GM21381 (cell line): ENCODE data around the gene MED13.

Experiments used
- ATAC-seq: cut with Tn5 transposase; IDR thresholded peaks from one replicate; pipeline ENCODE4 v1.9.1; 2021; ENCODE audit warnings: mild to moderate bottlenecking, moderate library complexity; ENCODE audit not compliant: unreplicated experiment

Gene MED13, protein sequence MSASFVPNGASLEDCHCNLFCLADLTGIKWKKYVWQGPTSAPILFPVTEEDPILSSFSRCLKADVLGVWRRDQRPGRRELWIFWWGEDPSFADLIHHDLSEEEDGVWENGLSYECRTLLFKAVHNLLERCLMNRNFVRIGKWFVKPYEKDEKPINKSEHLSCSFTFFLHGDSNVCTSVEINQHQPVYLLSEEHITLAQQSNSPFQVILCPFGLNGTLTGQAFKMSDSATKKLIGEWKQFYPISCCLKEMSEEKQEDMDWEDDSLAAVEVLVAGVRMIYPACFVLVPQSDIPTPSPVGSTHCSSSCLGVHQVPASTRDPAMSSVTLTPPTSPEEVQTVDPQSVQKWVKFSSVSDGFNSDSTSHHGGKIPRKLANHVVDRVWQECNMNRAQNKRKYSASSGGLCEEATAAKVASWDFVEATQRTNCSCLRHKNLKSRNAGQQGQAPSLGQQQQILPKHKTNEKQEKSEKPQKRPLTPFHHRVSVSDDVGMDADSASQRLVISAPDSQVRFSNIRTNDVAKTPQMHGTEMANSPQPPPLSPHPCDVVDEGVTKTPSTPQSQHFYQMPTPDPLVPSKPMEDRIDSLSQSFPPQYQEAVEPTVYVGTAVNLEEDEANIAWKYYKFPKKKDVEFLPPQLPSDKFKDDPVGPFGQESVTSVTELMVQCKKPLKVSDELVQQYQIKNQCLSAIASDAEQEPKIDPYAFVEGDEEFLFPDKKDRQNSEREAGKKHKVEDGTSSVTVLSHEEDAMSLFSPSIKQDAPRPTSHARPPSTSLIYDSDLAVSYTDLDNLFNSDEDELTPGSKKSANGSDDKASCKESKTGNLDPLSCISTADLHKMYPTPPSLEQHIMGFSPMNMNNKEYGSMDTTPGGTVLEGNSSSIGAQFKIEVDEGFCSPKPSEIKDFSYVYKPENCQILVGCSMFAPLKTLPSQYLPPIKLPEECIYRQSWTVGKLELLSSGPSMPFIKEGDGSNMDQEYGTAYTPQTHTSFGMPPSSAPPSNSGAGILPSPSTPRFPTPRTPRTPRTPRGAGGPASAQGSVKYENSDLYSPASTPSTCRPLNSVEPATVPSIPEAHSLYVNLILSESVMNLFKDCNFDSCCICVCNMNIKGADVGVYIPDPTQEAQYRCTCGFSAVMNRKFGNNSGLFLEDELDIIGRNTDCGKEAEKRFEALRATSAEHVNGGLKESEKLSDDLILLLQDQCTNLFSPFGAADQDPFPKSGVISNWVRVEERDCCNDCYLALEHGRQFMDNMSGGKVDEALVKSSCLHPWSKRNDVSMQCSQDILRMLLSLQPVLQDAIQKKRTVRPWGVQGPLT (N-terminal part only)

DNA sequence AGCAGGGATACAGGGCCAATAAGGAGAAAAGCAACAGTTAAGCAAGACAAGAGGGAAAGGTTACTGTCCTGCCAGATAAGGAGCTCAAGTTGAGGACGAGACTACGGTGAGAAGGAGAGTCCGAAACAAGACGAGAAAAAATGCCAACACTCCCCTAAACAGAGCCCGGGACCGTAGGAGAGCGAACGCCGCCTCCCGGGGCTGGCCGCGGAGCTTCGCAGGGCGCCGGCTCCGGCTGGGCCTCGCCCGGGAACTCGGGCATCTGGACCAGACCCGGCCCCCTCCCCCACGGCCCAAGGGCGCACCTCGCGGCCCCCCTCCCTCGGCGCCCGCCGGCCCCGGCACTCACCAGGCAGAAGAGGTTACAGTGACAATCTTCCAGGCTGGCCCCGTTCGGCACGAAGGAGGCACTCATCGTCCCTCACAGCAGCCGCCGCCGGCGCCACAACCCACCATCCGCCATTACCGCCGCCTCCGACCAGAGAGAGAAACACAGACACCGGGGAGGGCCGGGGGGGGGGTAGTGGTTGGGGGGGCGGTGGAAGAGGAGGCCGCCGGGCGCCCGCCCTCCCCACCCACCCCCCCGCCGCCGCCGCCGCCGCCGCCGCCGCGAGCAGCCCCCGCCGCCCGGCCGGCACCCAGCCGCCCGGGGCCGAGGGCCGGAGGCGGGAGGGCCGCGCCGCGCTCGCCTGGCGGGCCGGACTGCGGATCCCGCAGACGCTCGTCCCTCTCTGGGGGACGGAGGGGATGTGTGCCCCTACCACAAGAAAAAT, at the start of gene MED13:
Gene MED13 (minus strand): TSS at position 488 of the 773 bp plus-strand sequence. CDS start 73 bp downstream, at position 415.
- ATAC-seq, result peak; percentile 30

DNA sequence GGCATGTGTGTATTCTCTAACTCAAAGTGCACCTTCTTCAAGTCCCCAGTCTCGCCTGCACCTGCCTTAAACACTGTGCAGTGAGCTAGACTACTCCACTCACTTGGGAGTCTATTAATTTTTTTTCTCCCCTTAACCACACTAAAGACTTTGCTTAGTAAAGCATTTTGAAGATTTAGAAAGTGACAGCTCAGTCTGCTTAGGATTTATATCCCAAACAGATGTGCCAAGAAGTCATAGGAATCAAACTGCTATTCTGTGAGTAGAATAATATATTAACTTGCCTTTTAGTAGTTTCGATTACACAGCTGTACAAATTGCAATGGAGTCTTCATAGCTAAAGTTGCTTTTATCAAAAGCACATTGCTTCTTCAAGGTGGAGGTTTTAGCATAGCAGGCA, 47.2 kb upstream of the MED13 start:
- no peak for ATAC-seq

DNA sequence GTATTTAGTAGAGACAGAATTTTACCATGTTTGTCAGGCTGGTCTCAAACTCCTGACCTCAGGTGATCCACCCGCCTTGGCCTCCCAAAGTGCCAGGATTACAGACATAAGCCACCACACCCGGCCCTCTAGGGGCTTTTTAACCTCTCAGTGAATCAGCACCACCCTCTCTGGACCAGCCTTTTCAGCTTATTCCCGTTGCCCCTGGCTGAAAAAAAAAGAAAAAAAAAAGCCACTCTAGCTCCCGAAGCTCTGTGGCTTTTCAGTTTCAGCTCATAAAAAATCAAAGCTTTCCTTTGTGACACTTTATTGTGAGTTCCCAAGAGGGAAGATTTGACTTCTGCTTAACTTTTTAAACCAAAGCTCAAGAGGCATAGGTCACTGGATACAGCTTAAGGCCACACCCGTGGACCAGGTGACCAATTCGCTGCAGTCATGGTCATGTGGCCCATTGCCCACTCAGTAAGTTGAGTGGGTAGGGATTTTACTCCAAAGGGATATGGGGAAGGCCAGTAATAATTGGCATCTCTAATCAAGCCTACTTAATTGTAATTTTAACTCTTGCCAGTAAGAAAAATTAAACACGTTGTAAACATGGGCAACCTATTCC, 46.6 kb upstream of the MED13 start:
- no peak for ATAC-seq

DNA sequence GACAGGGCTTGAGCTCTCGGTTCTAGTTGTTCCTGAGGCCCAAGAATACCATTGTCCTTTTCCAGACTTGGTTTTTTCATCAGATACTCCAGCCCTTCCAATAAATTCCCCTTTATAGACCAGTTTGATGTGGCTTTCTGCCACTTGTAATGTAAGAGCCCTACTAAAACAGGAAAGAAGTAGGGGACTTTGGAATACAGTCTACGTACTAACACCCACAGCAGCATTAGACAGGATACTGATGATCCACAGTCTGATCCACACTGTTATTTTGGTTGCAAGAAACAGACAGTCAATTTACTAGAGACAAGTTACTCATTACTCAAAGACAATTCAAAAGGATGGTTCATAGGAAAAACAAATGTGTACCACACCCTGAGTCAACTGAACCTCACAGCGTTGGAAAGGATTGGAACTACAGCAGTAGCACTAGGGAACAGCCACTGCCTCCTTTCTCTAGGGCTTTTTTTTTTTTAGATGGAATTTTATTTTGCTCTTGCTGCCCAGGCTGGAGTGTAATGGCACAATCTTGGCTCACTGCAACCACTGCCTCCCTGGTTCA, 45.9 kb upstream of the MED13 start:
- ATAC-seq, result no peak

DNA sequence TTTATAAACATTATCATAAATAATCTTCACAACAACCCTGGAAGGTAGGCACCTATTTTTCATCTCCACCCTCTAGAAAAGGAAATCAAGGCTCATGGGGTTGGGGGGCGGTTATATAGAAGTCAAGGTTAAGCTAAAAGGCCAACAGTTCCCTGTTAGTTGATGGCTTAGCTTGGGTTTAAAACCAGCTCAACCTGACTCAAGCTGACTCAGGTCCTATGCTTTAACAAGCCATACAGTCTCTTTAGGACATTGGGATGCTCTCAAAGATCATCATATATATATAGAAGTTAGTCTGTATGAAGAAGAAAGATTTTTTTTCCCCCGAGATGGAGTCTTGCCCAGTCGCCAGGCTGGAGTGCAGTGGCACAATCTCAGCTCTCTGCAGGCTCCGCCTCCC, 44.8 kb upstream of the MED13 start:
- no peak for ATAC-seq

DNA sequence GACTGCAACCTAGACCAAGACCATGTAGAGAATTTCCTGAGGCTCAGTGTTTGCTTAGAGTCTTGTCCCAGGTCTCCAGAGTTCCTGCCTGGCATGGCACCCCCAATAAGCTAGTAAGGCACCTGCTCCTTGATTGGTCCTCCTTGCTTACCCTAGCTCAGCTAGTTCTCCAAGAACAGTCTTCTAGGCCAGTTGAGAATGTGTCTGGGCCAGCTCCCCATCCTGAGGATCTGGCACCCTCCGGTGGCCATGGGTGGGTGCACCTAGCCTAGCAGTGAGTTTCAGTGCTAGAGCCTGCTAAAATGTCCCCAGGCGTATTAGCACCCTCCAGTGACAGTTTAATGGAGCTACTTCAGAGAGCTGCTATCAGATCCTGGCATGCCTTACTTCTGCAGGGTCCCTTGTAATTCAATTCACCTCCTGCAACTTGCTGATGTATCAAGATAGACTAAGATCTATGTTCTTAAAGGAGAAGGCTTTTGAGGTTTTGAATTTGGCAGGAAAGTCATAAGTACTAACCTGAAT, 44.4 kb upstream of the MED13 start:
- peak; percentile 99 for ATAC-seq

DNA sequence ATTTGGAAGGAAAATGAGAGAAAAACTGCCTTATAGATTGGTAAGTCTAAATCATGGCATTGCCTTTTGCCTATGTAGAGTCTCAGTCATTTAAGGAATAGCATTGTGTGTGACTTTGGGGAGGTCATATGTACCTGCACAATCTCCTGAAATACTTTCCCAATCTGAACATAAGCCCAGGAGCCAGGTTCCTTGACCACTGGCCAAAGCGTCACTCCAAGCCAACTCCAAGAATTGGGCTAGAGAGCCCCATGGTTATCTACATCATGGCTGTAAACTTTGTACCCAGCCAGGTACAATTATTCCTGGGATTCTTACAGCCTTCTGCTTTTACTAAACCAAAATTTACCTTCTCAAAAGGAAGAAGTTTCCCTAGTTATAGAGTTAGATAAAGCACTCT, 40.8 kb upstream of the MED13 start:
- ATAC-seq, result no peak

DNA sequence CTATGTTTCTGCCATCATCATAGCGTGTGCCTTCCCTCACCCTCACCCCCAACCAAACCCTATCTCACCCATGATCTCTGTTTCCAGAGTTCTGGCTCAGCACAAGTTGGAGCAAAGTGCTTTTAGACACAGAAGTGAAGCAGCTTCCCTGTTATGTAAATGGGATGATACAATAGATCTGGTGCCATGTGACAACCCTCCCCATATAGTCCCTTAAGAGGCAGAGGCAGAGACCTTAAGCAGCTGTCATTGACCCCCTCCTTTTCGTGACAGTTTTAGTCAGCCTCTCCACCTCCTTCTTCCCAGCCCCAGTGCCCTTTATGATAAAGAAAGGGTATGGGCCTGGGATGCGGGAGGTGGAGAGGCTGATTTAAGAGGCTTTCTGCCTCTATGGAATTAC, 40.3 kb upstream of the MED13 start:
- ATAC-seq, result no peak

DNA sequence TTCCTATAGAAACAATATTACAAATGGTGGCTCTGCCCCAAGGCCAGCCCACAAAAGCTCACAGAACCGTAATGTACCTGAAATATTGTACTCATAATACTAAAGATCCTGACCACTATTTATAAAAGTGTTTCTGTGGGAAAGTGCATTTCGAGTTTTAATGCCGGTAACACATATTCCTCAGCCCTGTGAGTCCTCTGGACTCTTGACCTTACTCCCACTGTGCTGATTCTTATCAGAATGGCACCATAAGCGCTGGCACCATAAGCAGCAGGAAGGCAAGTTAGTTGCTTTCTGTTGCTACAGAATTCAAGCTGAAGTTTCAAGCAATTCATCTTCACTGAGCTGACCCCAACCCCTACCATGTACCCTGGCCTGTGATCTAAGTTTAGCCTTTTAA, 36.4 kb upstream of the MED13 start:
- ATAC-seq, result no peak

DNA sequence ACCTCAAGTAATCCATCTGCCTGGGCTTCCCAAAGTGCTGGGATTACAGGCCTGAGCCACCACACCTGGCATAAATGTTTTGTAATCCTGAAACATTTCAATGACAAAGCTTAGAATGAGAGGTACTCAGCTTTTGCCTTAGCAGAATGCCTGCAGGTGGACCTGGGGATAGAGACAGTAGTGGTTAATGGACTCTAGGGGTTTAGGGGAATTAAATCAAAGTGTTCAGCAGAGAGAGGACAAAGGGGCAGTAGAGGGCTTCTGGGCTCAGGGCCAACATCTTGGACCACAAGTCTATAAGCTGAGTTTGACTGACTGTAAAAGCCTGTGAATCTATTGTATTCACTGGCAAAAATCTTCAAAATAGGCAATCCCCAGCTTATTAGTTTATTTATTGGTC, 36.0 kb upstream of the MED13 start:
- no peak for ATAC-seq

DNA sequence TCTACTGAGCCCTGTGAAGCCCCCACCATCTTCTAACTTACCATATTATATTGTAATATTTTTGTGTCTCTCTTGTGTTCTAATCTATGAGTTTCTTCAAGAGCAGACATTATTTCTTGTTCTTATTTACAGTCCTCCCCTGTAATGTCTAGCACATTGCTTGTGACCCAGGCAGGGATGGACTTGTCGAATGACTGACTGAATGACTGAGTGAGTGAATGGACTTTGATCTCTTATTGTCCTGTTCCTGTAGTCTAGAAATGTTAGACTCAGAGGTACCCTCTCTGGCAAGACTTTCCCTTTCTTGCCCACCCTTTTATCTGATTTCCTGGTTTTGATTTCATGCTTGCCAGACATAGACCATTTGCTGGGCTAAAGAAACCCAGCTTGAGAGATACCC, 35.0 kb upstream of the MED13 start:
- ATAC-seq, result no peak

DNA sequence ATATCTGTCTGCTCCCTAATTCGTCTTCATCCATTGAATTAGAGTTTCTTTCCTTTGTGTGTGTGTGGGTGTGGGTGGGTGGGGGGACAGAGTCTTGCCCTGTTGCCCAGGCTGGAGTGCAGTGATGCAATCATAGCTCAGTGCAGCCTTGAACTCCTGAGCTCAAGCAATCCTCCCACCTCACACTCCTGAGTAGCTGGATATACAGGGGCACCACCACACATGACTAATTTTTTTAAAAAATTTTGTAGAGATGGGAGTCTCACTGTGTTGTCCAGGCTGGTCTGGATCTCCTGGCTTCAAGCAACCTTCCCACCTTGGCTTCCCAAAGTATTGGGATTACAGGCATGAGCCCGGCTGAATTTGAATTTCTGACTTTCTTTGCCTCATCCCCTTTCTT, 34.5 kb upstream of the MED13 start:
- no peak for ATAC-seq

DNA sequence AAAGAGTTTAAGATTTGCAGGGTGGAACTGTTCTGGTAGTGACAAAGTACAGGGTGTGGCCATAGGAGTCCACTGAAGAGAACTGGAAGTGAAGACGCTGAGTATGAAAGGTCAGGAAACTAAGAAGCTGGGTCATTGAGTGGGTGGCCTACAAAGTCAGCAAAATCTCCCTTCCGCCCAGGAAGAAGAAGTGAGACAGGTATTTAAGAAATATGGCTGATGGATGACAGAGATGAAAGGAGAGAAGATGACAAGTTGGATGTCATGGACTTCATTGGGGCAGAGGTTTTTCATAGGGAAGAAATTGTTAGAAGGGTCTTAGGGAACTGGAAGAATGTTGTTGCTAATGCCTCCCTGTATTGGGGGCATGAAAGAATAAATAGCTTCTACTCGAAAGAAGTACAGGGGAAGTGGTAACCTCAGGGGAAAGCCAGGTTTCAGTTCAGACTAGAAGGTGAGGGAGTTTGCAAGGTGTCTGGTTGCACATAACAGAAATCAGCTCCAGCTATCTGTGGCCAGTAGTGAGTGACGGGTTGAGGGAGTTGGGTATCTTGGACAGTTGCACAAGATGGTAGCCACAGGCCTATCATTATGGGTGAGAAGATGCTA, 33.6 kb upstream of the MED13 start:
- peak; percentile 93 for ATAC-seq

DNA sequence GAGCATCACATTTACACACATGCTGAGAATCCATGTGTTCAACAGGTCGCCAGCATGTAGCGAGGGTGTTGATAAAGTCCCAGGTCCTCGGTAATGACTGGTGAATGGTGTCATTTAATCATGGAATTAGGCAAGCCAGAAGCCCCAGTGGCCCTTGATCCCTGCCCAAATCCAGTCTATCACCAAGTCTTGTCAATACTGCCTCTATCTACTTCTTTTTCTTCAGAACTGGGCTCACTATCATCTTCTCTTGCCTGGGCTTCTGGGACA, 31.3 kb upstream of the MED13 start:
- no peak for ATAC-seq

DNA sequence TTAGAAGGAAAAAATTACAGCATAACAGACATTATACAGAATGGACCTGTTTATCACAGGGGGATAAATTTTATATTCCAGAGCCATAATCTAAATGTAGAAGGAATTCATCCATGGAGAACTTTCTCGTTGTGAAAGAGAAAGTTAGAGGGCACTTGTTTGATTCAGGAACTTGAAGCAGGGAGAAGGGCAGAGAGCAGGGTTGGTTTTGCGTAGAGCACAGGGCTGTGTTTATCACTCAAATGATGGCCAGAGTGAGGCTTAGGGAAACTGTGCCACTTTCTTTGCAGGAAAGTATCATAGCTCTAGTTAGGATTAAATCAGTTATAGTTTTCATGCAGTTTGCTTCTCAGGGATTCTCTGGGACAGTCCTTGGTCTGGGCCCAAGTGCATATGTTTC, 29.1 kb upstream of the MED13 start:
- no peak for ATAC-seq

DNA sequence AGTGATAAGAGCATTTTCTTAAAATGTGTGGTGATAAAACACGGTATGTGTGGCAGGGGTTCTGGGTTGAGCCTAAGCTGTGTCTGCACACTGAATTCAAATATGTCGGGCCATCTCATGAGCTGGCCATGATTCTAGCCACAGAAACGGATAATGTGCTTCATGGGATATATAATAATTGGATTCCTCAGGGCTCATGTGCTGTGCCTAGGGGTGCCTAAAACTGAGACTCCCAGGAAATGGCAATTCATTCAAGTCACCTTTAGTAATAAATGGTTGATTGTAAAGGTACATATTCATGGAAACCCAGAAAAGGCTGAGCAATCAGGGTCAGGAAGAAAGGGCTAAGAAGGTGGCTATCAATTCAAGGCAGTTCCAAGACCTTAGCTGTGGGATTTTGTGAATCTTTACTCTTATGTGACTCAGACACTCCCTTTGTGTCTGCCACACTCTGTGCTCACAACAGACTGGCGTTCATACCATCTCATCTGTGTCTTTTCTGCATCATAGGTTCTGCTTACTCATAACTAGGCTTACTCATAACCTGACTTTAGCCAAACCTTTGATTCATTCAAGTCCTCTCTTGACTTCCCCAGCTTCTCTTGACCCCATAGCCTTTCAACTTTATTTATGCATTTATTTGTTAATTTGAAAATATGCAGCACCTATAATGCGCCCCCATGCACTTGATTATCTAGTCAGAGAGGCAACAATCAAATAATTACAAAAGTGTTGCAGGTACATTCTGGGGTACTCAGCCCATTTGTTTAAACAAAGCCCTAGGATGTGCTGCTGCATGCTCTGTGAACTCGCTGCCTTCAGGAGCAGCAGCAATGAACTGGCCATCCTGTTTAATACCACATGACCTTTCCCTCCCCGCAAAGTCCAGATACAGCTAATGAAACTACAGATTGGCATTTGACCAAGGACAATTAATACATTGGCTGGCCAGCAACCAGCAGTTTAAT, 28.4 kb upstream of the MED13 start:
- ATAC-seq, result peak; percentile 96

DNA sequence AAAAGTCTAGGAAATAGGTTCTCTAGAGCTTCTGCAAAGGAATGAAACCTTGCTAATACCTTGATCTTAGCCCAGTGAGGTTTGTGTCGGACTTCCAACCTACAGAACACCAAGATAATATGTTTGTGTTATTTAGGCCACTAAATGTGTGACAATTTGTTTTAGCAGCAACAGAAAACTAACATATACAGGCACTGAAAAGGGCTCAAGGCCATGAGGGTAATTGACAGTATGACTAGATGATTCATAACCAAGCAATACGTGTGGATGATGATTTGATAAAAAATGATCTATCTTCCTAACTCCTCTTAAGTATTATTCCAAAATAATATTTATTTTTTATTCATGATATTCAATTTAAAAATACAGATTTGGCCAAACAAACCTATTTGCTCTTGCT, 27.7 kb upstream of the MED13 start:
- ATAC-seq, result no peak

DNA sequence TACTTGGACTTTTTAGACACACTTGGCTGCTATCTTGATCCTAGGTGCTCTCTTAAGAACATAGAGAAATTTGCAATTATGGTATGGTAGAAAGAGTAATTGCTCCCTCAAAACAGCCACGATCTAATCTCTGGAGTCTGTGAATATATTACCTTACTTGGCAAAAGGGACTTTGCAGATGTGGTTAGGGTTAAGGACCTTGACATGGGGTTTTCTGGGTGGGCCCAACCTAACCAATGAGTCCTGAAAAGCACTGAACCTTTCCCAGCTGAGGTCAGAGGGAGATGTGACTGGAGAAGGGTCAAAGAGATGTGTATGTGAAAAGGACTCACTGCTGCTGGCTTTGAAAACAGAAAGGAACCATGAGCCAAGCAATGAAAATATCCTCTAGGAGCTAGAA, 26.7 kb upstream of the MED13 start:
- no peak for ATAC-seq
